Chondrocyte (in vitro differentiated cells): ENCODE results near the gene SLC30A7. TPM values are rescaled to one million over a fixed set of nuclear protein-coding genes. Genes with fewer than 3 reads are reported as not detected.
A peak's percentile ranks its signal among the peaks of the same experiment; 100 is the strongest.
"Not testable (repeated sequence)": the region's sequence is repeated elsewhere in the genome, so short reads cannot be mapped to it uniquely, and the experiment has no call there.

Source experiments
- DNase-seq: peaks from one replicate; pipeline ENCODE4 v3.0.0; 2021; ENCODE audit warnings: mixed read lengths, low spot score
- H3K27ac Mint-ChIP-seq: one replicate; pipeline ENCODE4 v1.8.0; 2021; ENCODE audit warnings: mild to moderate bottlenecking, moderate library complexity, mixed read lengths; ENCODE audit not compliant: unreplicated experiment
- H3K27me3 Mint-ChIP-seq: 2 replicates; pipeline ENCODE4 v1.8.0; 2021; ENCODE audit warnings: low read depth, mixed read lengths
- H3K36me3 Mint-ChIP-seq: 2 replicates; pipeline ENCODE4 v1.8.0; 2021; ENCODE audit warnings: low read depth, mixed read lengths
- H3K4me1 Mint-ChIP-seq: 2 replicates; pipeline ENCODE4 v1.8.0; 2021; ENCODE audit warnings: low read depth, mild to moderate bottlenecking, mixed read lengths
- H3K4me3 Mint-ChIP-seq: one replicate; pipeline ENCODE4 v1.8.0; 2021; ENCODE audit warnings: mild to moderate bottlenecking, moderate library complexity, mixed read lengths; ENCODE audit not compliant: unreplicated experiment
- H3K9me3 Mint-ChIP-seq: 2 replicates; pipeline ENCODE4 v1.8.0; 2021; ENCODE audit warnings: low read depth, mixed read lengths
- long read RNA-seq: library from polyadenylated mRNA; stranded (forward); transcript quantifications from one replicate; pipeline ENCODE4 v2.0.0, GENCODE V29; 2021
- total RNA-seq: library from RNA; stranded (reverse); gene quantifications from 3 replicates; pipeline ENCODE4 v1.2.1, GENCODE V29; 2021
- TF ChIP-seq, protein P1 (sequence below): fragments of 200-600 bp; sonication (generic); IDR thresholded peaks from 2 replicates; pipeline ENCODE4 v1.5.0; 2021; ENCODE audit warnings: antibody characterized with exemption, mild to moderate bottlenecking, moderate library complexity

Gene SLC30A7, protein sequence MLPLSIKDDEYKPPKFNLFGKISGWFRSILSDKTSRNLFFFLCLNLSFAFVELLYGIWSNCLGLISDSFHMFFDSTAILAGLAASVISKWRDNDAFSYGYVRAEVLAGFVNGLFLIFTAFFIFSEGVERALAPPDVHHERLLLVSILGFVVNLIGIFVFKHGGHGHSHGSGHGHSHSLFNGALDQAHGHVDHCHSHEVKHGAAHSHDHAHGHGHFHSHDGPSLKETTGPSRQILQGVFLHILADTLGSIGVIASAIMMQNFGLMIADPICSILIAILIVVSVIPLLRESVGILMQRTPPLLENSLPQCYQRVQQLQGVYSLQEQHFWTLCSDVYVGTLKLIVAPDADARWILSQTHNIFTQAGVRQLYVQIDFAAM
- 46.1 to 49.5 TPM (median 46.2 TPM) in 3 replicates for total RNA-seq
- long read RNA-seq, full-length matches to known transcripts, result 28 of 33 reads
- long read RNA-seq, partial matches to known transcripts, result 0 of 33 reads
- long read RNA-seq, other reads (novel, unspliced or antisense), result 5 of 33 reads

DNA sequence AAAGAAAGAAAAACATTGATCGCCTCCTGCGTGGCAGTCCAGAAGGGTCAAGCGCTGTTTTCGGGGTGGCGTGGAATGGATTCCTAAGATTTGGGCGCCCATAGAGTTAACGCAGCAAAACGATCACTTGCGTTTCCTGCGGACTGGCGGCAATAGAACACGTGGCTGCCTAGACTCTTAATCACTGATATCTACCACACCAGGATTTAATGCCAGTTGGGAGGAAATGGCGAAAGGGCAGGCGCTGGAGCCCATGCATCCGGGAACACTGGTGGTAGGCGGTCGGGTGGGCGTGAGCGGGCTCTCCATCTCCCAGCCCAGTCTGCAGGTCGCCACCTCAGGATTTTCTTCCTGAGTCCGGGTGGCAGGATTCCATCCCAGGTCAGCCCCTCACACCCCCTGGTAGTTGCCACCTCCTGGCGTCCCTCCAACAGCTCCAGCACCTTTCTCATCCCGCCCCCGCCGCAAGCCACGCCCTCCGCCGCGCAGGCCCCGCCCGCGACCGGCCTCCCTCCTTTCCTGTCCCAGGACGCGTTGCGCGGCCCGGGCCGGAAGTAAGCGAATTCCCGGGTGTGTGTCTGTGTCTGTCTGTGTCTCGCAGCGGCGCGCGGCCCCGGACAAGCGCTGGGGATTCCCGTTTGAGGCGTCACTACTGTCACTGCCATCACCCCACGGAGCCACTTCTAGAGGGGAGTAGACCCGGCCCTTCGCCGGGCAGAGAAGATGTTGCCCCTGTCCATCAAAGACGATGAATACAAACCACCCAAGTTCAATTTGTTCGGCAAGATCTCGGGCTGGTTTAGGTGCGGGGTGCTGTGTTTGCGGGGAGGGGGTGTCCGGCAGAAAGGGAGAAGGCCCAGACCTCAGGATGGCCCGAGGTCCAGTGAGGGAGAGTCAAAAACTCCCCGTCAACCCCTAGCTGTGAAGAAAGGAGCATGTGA lies at the start of gene SLC30A7:
TSS of gene SLC30A7 (plus strand) at position 551 of the 941 bp plus-strand sequence. CDS start at position 724, 173 bp downstream.
- Mint-ChIP-seq H3K4me1 (peaks cover 38% of the 10 kb centered on the region), H3K9me3 (no peaks in the 10 kb centered on the region), H3K27ac (peak within 1 kb of the TSS; percentile 100), H3K4me3 (peak within 1 kb of the TSS; percentile 100), H3K36me3 (peaks cover 6% of the 10 kb centered on the region), H3K27me3 (no peaks in the 10 kb centered on the region)
- DNase-seq, result peak; percentile 97
- TF ChIP-seq, protein P1, sequence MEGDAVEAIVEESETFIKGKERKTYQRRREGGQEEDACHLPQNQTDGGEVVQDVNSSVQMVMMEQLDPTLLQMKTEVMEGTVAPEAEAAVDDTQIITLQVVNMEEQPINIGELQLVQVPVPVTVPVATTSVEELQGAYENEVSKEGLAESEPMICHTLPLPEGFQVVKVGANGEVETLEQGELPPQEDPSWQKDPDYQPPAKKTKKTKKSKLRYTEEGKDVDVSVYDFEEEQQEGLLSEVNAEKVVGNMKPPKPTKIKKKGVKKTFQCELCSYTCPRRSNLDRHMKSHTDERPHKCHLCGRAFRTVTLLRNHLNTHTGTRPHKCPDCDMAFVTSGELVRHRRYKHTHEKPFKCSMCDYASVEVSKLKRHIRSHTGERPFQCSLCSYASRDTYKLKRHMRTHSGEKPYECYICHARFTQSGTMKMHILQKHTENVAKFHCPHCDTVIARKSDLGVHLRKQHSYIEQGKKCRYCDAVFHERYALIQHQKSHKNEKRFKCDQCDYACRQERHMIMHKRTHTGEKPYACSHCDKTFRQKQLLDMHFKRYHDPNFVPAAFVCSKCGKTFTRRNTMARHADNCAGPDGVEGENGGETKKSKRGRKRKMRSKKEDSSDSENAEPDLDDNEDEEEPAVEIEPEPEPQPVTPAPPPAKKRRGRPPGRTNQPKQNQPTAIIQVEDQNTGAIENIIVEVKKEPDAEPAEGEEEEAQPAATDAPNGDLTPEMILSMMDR, result no peak

DNA sequence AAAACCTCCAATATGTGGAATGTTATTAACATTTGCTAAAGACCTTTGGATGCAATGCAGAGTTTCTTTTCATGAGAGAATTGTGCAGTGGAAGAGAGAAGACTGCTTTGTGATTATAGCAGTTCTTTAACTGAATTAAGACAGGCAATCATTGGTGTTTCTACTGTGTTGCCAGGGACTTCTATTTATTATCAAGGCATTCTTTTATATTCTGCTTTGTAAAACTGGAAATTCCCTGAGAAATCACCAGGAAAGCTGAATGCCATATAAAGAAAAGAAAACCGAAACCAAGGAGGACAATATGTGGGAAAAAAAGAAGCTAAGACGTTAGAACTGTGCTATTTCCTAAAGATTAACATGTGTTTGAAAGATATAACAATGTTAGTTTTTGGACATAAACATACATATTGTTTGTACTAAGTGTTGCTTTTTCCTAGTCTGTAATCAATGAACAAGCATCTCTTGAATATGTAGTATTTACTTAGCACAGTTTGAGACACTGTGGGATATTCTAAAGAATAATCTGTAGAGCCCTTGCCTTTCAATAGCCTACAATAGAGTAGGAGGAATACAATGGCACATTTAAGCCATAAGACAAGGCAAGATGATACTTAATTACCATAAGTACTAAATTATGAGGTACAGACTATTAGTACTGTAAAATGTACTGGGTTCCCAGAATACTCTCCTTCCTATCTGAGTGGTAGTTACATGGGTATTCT lies 48.4 kb upstream of the SLC30A7 start:
- H3K27me3 Mint-ChIP-seq, result peaks cover 24% of the 10 kb centered on the region

DNA sequence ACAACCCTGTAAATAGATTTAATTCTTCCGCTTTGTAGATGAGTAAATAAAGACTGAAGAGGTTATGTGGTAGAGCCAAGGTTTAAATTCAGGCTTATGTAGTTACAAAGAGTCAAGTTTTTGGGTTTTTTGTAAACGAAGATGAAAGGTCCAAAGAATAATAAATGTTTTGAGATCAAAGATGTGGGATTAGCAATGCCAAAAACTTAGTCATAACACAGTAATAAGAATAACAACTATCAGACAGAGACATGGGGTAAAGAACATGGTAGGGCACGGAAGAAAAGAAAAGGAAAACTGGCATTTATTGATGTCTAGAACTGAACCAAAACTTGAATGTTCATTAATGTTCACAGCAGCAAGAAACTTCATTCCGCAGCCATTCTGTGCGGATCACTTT lies 44.2 kb upstream of the SLC30A7 start:
- Mint-ChIP-seq H3K4me1 (peaks cover 9% of the 10 kb centered on the region), H3K36me3 (peaks cover 2% of the 10 kb centered on the region), H3K27ac (no peak overlapping the region), H3K27me3 (peaks cover 12% of the 10 kb centered on the region), H3K9me3 (peaks cover 15% of the 10 kb centered on the region), H3K4me3 (no peak overlapping the region)
- no peak for DNase-seq
- TF ChIP-seq, protein P1, result no peak

More for the DNA sequence above, 48.4 kb upstream of the SLC30A7 start:
- Mint-ChIP-seq H3K4me3 (no peak overlapping the region), H3K27ac (no peak overlapping the region), H3K9me3 (peaks cover 12% of the 10 kb centered on the region), H3K4me1 (peaks cover 5% of the 10 kb centered on the region), H3K36me3 (peaks cover 8% of the 10 kb centered on the region)
- no peak for DNase-seq
- TF ChIP-seq, protein P1, result no peak

DNA sequence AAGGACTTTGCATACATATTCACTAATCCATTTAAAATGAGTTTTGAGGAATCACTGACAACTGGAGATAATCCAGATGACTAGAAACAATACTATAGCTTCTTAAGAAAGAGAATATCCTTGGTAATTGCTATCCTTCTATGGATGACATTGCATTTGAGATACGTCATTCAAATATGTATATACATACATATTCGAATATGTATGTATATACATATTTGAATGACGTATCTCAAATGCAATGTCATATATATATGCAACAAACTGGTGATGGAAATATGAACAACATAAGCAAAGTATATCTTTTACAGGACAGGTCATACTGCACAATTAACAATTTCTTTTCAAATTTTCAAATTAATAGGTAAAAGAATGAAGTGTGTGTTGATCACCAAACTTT lies 42.9 kb upstream of the SLC30A7 start:
- TF ChIP-seq, protein P1, result no peak
- DNase-seq, result no peak
- no peak overlapping the region for H3K27ac Mint-ChIP-seq
- peaks cover 5% of the 10 kb centered on the region for H3K4me1 Mint-ChIP-seq
- H3K36me3 Mint-ChIP-seq, result peaks cover 2% of the 10 kb centered on the region
- no peak overlapping the region for H3K4me3 Mint-ChIP-seq
- H3K27me3 Mint-ChIP-seq, result peaks cover 11% of the 10 kb centered on the region
- H3K9me3 Mint-ChIP-seq, result peaks cover 16% of the 10 kb centered on the region

DNA sequence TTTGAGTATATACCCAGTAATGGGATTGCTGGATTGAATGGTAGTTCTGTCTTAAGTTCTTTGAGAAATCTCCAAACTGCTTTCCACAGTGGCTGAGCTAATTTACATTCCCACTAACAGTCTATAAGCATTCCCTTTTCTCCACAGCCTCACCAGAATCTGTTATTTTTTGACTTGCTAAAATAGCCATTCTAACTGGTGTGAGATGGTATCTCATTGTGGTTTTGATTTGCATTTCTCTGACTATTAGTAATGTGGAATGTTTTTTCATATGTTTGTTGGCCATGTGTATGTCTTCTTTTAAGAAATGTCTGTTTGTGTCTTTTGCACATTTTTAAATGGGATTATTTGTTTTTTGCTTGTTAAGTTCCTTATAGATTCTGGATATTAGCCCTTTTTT lies 40.8 kb upstream of the SLC30A7 start:
- DNase-seq, H3K27me3 Mint-ChIP-seq, H3K4me1 Mint-ChIP-seq, H3K36me3 Mint-ChIP-seq, H3K4me3 Mint-ChIP-seq, H3K27ac Mint-ChIP-seq: not testable (repeated sequence)
- H3K9me3 Mint-ChIP-seq, result peaks cover 16% of the 10 kb centered on the region
